NT2/D1 (cell line): ENCODE results near the gene RBM8A.

Experiments used
- SUZ12 ChIP-seq: IDR thresholded peaks from 2 replicates; pipeline ENCODE4 v1.6.1; 2011; ENCODE audit not compliant: insufficient read length, insufficient read depth; ENCODE audit errors: extremely low read depth
- YY1 ChIP-seq: IDR thresholded peaks from 2 replicates; pipeline ENCODE4 v1.6.1; 2011; ENCODE audit not compliant: insufficient read length, insufficient read depth
- ZNF274 ChIP-seq: IDR thresholded peaks from 2 replicates; pipeline ENCODE4 v1.6.1; 2011; ENCODE audit warnings: mild to moderate bottlenecking, low read depth, low read length

DNA sequence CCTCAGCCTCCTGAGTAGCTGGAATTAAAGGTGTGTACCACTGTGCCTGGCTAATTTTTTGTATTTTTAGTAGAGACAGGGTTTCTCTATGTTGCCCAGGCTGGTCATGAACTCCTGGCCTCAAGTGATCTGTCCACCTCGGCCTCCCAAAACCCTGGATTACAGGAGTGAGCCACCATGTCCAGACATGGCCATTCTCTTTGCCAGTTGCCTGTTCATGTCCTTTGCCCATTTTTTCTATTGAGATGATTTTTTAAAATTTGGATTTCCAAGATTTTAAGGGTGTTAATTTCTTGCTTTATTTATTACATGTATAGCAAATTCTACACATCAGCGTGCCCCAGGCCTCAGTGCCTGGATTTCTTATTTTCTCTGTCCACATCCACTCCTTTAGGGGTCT lies 40.0 kb upstream of the RBM8A start:
- TF ChIP-seq YY1, result no peak
- TF ChIP-seq ZNF274, result no peak
- TF ChIP-seq SUZ12, result no peak
